ENCODE measurements around the gene KIF13A.

GRCh38 chr6:17892097-17892686 lies 95.2 kb downstream of the KIF13A start:
- TF ChIP-seq EZH2 (optimal IDR thresholded peaks at IDR 0.05; ENCODE audit: low read depth, low read length), result no peak
- TF ChIP-seq CTCF (IDR thresholded peaks at IDR 0.05; ENCODE audit: low read length), result no peak

All from MM.1S (cell line).